Ishikawa (cell line): ENCODE measurements around the gene CXADR.

Experiments
- CEBPB ChIP-seq: IDR thresholded peaks from 2 replicates; pipeline ENCODE4 v1.6.1; 2012
- CREB1 ChIP-seq: IDR thresholded peaks from 2 replicates; pipeline ENCODE4 v1.6.1; 2012; ENCODE audit warnings: low read depth
- EGR1 ChIP-seq: IDR thresholded peaks from 2 replicates; pipeline ENCODE4 v1.6.1; 2012
- EP300 ChIP-seq: IDR thresholded peaks from 2 replicates; pipeline ENCODE4 v1.6.1; 2012; ENCODE audit warnings: borderline replicate concordance
- FOXM1 ChIP-seq: IDR thresholded peaks from 2 replicates; pipeline ENCODE4 v1.6.1; 2012; ENCODE audit warnings: low read depth, borderline replicate concordance
- NFIC ChIP-seq: IDR thresholded peaks from 2 replicates; pipeline ENCODE4 v1.6.1; 2012
- RAD21 ChIP-seq: IDR thresholded peaks from 2 replicates; pipeline ENCODE4 v1.6.1; 2012; ENCODE audit warnings: low read depth
- TAF1 ChIP-seq: IDR thresholded peaks from 2 replicates; pipeline ENCODE4 v1.6.1; 2012; ENCODE audit warnings: low read depth, mild to moderate bottlenecking
- TCF12 ChIP-seq: IDR thresholded peaks from 2 replicates; pipeline ENCODE4 v1.6.1; 2012; ENCODE audit warnings: low read depth
- TEAD4 ChIP-seq: IDR thresholded peaks from 2 replicates; pipeline ENCODE4 v1.6.1; 2012
- YY1 ChIP-seq: IDR thresholded peaks from 2 replicates; pipeline ENCODE4 v1.6.1; 2012; ENCODE audit warnings: low read depth
- ZBTB7A ChIP-seq: IDR thresholded peaks from 2 replicates; pipeline ENCODE4 v1.6.1; 2012; ENCODE audit warnings: low read depth
- TF ChIP-seq, protein P1 (sequence below): IDR thresholded peaks from 2 replicates; pipeline ENCODE4 v1.6.1; 2012
- TF ChIP-seq, protein P2 (sequence below): IDR thresholded peaks from 2 replicates; pipeline ENCODE4 v1.6.1; 2012
- TF ChIP-seq, protein P3 (sequence below): IDR thresholded peaks from 2 replicates; pipeline ENCODE4 v1.6.1; 2012; ENCODE audit warnings: low read depth, mild to moderate bottlenecking

The CXADR gene

DNA sequence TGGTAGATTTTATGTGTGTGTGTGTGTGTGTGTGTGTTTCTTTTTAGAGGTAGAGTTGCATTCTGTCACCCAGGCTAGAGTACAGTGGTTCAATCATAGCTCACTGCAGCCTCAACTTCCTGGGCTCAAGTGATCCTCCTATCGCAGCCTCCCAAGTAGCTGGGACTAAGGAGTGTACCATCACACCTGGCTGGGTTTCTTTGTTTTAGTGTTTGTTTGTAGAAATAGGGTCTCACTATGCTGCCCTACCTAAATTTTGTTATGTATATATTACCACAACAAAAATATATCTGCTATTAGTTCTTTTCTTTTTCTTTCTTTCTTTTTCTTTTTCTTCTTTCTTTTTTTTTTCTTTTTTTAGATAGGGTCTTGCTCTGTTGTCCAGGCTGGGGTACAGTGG lies 43.1 kb upstream of the CXADR start:
- TF ChIP-seq EGR1, result no peak
- TF ChIP-seq, protein P1, sequence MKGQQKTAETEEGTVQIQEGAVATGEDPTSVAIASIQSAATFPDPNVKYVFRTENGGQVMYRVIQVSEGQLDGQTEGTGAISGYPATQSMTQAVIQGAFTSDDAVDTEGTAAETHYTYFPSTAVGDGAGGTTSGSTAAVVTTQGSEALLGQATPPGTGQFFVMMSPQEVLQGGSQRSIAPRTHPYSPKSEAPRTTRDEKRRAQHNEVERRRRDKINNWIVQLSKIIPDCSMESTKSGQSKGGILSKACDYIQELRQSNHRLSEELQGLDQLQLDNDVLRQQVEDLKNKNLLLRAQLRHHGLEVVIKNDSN, result no peak
- no peak for TF ChIP-seq CREB1
- TF ChIP-seq TAF1, result no peak
- TF ChIP-seq TCF12, result no peak
- TF ChIP-seq, protein P2, sequence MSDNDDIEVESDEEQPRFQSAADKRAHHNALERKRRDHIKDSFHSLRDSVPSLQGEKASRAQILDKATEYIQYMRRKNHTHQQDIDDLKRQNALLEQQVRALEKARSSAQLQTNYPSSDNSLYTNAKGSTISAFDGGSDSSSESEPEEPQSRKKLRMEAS, result no peak
- TF ChIP-seq EP300, result no peak
- no peak for TF ChIP-seq ZBTB7A
- no peak for TF ChIP-seq YY1
- TF ChIP-seq RAD21, result no peak

DNA sequence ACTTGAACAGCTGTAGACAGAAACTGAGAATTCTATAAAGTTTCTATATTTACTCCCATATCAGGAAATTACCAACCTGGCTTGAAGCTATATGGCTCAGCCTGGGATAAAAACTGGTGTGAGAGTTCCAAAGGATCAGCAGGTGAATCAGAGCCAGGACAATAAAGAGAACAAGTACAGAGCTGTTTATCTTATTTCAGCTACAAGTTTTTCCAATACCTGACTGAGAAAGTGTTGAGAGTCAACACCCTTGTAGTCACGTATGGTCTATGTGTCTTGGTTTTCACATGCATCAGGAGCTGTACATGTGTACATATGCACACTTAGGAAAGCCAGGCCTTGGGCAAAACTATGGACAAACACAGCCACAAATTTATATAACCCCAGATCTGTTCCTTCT lies 40.7 kb upstream of the CXADR start:
- no peak for TF ChIP-seq TCF12
- no peak for TF ChIP-seq NFIC
- TF ChIP-seq, protein P3, sequence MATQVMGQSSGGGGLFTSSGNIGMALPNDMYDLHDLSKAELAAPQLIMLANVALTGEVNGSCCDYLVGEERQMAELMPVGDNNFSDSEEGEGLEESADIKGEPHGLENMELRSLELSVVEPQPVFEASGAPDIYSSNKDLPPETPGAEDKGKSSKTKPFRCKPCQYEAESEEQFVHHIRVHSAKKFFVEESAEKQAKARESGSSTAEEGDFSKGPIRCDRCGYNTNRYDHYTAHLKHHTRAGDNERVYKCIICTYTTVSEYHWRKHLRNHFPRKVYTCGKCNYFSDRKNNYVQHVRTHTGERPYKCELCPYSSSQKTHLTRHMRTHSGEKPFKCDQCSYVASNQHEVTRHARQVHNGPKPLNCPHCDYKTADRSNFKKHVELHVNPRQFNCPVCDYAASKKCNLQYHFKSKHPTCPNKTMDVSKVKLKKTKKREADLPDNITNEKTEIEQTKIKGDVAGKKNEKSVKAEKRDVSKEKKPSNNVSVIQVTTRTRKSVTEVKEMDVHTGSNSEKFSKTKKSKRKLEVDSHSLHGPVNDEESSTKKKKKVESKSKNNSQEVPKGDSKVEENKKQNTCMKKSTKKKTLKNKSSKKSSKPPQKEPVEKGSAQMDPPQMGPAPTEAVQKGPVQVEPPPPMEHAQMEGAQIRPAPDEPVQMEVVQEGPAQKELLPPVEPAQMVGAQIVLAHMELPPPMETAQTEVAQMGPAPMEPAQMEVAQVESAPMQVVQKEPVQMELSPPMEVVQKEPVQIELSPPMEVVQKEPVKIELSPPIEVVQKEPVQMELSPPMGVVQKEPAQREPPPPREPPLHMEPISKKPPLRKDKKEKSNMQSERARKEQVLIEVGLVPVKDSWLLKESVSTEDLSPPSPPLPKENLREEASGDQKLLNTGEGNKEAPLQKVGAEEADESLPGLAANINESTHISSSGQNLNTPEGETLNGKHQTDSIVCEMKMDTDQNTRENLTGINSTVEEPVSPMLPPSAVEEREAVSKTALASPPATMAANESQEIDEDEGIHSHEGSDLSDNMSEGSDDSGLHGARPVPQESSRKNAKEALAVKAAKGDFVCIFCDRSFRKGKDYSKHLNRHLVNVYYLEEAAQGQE, result no peak
- no peak for TF ChIP-seq EGR1
- TF ChIP-seq, protein P2, result no peak
- no peak for TF ChIP-seq ZBTB7A
- TF ChIP-seq YY1, result no peak
- TF ChIP-seq, protein P1, result no peak
- no peak for TF ChIP-seq TEAD4

DNA sequence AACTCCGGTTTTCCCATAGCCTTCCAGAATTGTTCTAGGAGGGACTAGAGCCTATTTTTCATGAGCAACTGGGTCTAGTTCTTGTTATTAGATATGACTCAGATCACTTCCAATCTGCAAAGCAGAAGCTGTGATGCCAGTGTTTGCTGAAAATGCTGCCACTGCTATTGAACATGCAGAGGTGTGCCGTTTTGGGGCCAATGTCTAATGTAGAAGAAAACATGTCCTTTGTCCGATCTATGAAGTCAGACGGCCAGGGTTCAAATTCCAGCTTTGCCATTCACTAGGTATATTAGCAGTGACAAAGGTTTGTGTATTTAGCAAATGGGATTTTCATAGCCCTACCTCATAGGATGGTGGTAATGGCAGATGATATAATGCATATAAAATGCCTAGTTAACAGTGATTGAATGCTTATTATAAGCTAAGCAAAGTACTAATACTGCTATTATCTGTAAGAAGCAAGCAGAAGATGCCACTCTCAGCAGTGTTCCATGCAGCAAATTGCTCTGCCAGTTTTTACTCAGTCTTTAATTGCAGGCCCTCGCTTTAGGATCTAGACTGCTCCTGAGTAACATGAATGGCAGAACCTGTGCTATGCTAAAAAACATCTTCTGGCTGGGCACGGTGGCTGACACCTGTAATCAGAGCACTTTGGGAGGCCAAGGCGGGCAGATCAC lies 40.1 kb upstream of the CXADR start:
- TF ChIP-seq TCF12 (no peak), EGR1 (no peak), EP300 (no peak), CEBPB (no peak), ZBTB7A (no peak), CREB1 (no peak)
- TF ChIP-seq, protein P3, result no peak

DNA sequence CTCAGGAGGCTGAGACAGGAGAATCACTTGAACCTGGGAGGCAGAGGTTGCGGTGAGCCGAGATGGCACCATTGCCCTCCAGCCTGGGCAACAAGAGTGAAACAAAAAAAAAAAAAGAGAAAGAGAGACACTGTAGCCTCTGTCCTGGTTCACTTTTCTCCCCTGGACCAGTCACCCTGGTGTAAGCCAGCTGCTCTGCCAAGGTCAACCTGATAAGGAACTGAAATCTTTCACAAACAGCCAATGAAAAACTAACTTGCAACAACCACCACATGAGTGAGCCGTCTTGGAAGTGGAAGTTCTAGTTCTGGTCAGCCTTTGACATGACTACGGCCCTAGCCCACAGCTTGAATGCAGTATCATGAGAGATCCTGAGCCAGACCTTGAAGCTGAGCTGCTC lies 36.8 kb upstream of the CXADR start:
- no peak for TF ChIP-seq YY1
- TF ChIP-seq, protein P1, result no peak
- no peak for TF ChIP-seq CREB1
- TF ChIP-seq EP300, result no peak
- TF ChIP-seq, protein P2, result no peak
- no peak for TF ChIP-seq TCF12

DNA sequence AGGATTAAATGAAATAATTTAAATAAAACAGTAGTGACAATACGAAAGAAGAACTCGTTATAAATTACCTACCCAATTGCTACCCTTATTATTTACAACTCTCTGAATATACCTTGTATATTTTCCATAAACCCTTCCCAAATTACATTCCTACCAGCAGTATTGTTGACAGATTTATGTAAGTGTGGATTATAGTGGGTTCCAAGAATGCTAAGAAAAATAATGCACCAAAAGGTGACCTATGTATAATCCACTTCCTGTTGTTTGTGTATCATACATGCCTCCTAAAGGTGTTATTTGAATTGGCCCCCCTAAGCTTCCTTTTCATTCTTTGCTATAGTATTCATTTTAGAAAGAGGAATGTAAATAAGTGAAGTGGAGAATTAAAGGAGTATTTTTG lies 33.2 kb upstream of the CXADR start:
- TF ChIP-seq, protein P3, result no peak
- no peak for TF ChIP-seq FOXM1
- TF ChIP-seq, protein P2, result no peak
- no peak for TF ChIP-seq EGR1
- no peak for TF ChIP-seq YY1
- TF ChIP-seq RAD21, result no peak
- TF ChIP-seq, protein P1, result no peak
- TF ChIP-seq NFIC, result no peak
- TF ChIP-seq CEBPB, result no peak
- TF ChIP-seq EP300, result no peak
- TF ChIP-seq TAF1, result no peak
- TF ChIP-seq TCF12, result no peak
- TF ChIP-seq ZBTB7A, result no peak
- no peak for TF ChIP-seq CREB1
- no peak for TF ChIP-seq TEAD4
